GM12892 (cell line): ENCODE data around the gene PKP3.

Experiments
- POLR2A ChIP-seq: IDR thresholded peaks from 2 replicates; pipeline ENCODE4 v1.6.1; 2011; ENCODE audit warnings: low read depth, low read length, control low read depth
- TAF1 ChIP-seq: IDR thresholded peaks from 2 replicates; pipeline ENCODE4 v1.6.1; 2011; ENCODE audit warnings: low read depth, mild to moderate bottlenecking, control low read depth, low read length, borderline replicate concordance

DNA sequence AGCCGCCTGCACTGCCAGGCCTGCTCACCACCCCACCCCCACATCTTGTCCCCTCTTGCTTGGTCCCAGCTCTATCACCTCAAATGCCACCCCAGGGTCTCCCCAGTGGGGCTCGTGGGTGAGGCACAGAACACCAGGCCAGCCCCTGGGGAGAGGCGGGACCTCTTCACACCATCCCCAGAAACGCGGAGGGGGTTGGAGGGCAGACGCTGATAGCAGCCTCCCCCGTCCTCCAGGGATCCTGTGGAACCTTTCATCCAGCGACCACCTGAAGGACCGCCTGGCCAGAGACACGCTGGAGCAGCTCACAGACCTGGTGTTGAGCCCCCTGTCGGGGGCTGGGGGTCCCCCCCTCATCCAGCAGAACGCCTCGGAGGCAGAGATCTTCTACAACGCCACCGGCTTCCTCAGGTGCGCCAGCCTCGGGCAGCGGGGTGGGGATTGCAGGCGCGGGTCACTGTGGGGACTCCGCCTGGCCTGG is 5.8 kb downstream of the PKP3 start:
- TF ChIP-seq POLR2A (no peak), TAF1 (no peak)
